GM12878 (cell line): ENCODE data around the gene GRHL1. TPM values are rescaled to one million over a fixed set of nuclear protein-coding genes. Genes with fewer than 3 reads are reported as not detected.

ENCODE experiments used
- ATAC-seq: fragments of 200-7000 bp; cut with Tn5 transposase; 3 replicates; pipeline ENCODE4 v1.9.1; 2020; ENCODE audit warnings: mild to moderate bottlenecking, moderate library complexity
- BruUV-seq: library from RNA; stranded (reverse); fragments of 400-500 nt; replicated peaks from 2 replicates; lab custom pipeline; 2021; lab: Mats Ljungman, UMichigan
- CTCF ChIA-PET: fragments of 300-600 bp; sonication (Branson Sonifier 250); formaldehyde crosslinking; extraction: SDS; loops from one replicate; lab custom pipeline; 2021; ENCODE audit warnings: inconsistent platforms; lab: Yijun Ruan, JAX
- POLR2A ChIA-PET: fragments of 350-600 bp; formaldehyde crosslinking; extraction: SDS; loops from one replicate; lab custom pipeline; 2021; ENCODE audit warnings: inconsistent platforms; lab: Charles Lee
- RAD21 ChIA-PET: fragments of 300-600 bp; sonication (Branson Sonifier 250); formaldehyde crosslinking; loops from one replicate; lab custom pipeline; 2023; ENCODE audit warnings: antibody characterized with exemption; ENCODE audit not compliant: unreplicated experiment; lab: Charles Lee
- SMC1A ChIA-PET: fragments of 300-600 bp; sonication (Branson Sonifier 250); formaldehyde crosslinking; loops from one replicate; lab custom pipeline; 2023; ENCODE audit not compliant: unreplicated experiment, uncharacterized antibody; lab: Charles Lee
- DNase-seq: peaks from one replicate; pipeline ENCODE4 v3.0.0-alpha.2; 2011; ENCODE audit warnings: low read depth, low spot score
- FAIRE-seq: peaks from 3 replicates; lab custom pipeline; 2011; peaks lifted over from hg19 to GRCh38; lab: Jason Lieb, UNC
- H2AFZ ChIP-seq: 2 replicates; pipeline ENCODE4 v1.6.0; 2011; ENCODE audit warnings: low read depth, low read length, control low read depth; ENCODE audit not compliant: control insufficient read depth
- H3K27ac ChIP-seq: 2 replicates; pipeline ENCODE4 v1.5.1; 2011; ENCODE audit warnings: control low read depth; ENCODE audit not compliant: control insufficient read depth, insufficient read depth
- H3K27me3 ChIP-seq, 2 experiments: replicated peaks in 1 of 2; 2 replicates each; pipeline versions ENCODE4 v1.6.0 to v1.6.1; 2011; ENCODE audit warnings: low read length in 1 of 2; ENCODE audit not compliant: control insufficient read depth in 2 of 2, insufficient read depth in 2 of 2
- H3K36me3 ChIP-seq, 2 experiments: 2 replicates each; pipeline ENCODE4 v1.5.1; 2011; ENCODE audit warnings: low read length in 1 of 2; ENCODE audit not compliant: control insufficient read depth in 2 of 2, insufficient read depth in 2 of 2
- H3K4me1 ChIP-seq: 2 replicates; pipeline ENCODE4 v1.6.1; 2011; ENCODE audit warnings: mild to moderate bottlenecking, low read length, moderate library complexity, mixed read lengths; ENCODE audit not compliant: control insufficient read depth, insufficient read depth
- H3K4me2 ChIP-seq: 2 replicates; pipeline ENCODE4 v1.6.0; 2011; ENCODE audit warnings: control low read depth; ENCODE audit not compliant: control insufficient read depth, insufficient read depth
- H3K4me3 ChIP-seq: fragments of 200-600 bp; sonication (generic); 2 replicates; pipeline ENCODE4 v1.5.1; 2016
- H3K79me2 ChIP-seq: 2 replicates; pipeline ENCODE4 v1.6.0; 2011; ENCODE audit warnings: low read length; ENCODE audit not compliant: control insufficient read depth, insufficient read depth
- H3K9ac ChIP-seq: 2 replicates; pipeline ENCODE4 v1.8.0; 2011; ENCODE audit warnings: low read length, control low read depth, mixed read lengths; ENCODE audit not compliant: control insufficient read depth, insufficient read depth
- H3K9me3 ChIP-seq: replicated peaks from 3 replicates; pipeline ENCODE4 v1.5.1; 2011; ENCODE audit warnings: mild to moderate bottlenecking, low read length; ENCODE audit not compliant: control insufficient read depth, insufficient read depth
- H4K20me1 ChIP-seq: 2 replicates; pipeline ENCODE4 v1.6.0; 2011; ENCODE audit not compliant: control insufficient read depth, insufficient read depth
- CBFB ChIP-seq: IDR thresholded peaks from 2 replicates; pipeline ENCODE4 v1.6.1; 2016; ENCODE audit warnings: antibody characterized with exemption, low read depth
- CEBPB ChIP-seq, 2 experiments: fragments of 150-350 bp in 1 of 2; IDR thresholded peaks; 2 replicates each; pipeline ENCODE4 v1.6.1; 2012 to 2014; ENCODE audit warnings: low read depth in 2 of 2, low read length in 2 of 2, borderline replicate concordance in 1 of 2, inconsistent platforms in 1 of 2
- EGR1 ChIP-seq, 2 experiments: IDR thresholded peaks; 1 replicate in 1 of 2; 2 replicates in 1 of 2; pipeline ENCODE4 v1.6.1; 2011 to 2012; ENCODE audit warnings: low read depth in 2 of 2, low read length in 2 of 2, borderline replicate concordance in 1 of 2, mild to moderate bottlenecking in 1 of 2, moderate library complexity in 1 of 2
- GATAD2B ChIP-seq: fragments of 450-650 bp; conservative IDR thresholded peaks from 2 replicates; pipeline ENCODE4 v1.6.1; 2017; ENCODE audit warnings: low read depth, mild to moderate bottlenecking, moderate library complexity
- JUNB ChIP-seq: IDR thresholded peaks from 2 replicates; pipeline ENCODE4 v1.6.1; 2016; ENCODE audit warnings: antibody characterized with exemption, mild to moderate bottlenecking
- LARP7 ChIP-seq: fragments of 450-650 bp; IDR thresholded peaks from 2 replicates; pipeline ENCODE4 v1.6.1; 2017; ENCODE audit warnings: mild to moderate bottlenecking
- MEF2B ChIP-seq: fragments of 450-650 bp; IDR thresholded peaks from 2 replicates; pipeline ENCODE4 v1.6.1; 2018; ENCODE audit warnings: mild to moderate bottlenecking, moderate library complexity; ENCODE audit not compliant: partially characterized antibody, poor library complexity, severe bottlenecking
- NFIC ChIP-seq: IDR thresholded peaks from 2 replicates; pipeline ENCODE4 v1.6.1; 2012; ENCODE audit warnings: low read depth, mild to moderate bottlenecking, inconsistent platforms, low read length, moderate library complexity
- RUNX3 ChIP-seq: IDR thresholded peaks from 2 replicates; pipeline ENCODE4 v1.6.1; 2012; ENCODE audit warnings: low read length, inconsistent platforms
- SMAD1 ChIP-seq: fragments of 450-650 bp; IDR thresholded peaks from 2 replicates; pipeline ENCODE4 v1.6.1; 2018; ENCODE audit warnings: mild to moderate bottlenecking, low read depth; ENCODE audit not compliant: partially characterized antibody
- SMC3 ChIP-seq: IDR thresholded peaks from 2 replicates; pipeline ENCODE4 v1.6.1; 2011; ENCODE audit warnings: low read length, improper control_type of control experiment, borderline replicate concordance
- ZNF207 ChIP-seq: fragments of 450-650 bp; IDR thresholded peaks from 2 replicates; pipeline ENCODE4 v1.6.1; 2014; ENCODE audit warnings: antibody characterized with exemption, mild to moderate bottlenecking, borderline replicate concordance
- ZNF384 ChIP-seq: IDR thresholded peaks from 2 replicates; pipeline ENCODE4 v1.6.1; 2012; ENCODE audit warnings: low read depth, mild to moderate bottlenecking, low read length, improper control_type of control experiment, borderline replicate concordance
- WGBS: methylation state at CpG from one replicate; pipeline ENCODE4 v1.1.6; 2016; ENCODE audit warnings: low lambda C conversion rate; ENCODE audit not compliant: insufficient replicate concordance, insufficient coverage; ENCODE audit errors: missing lambda C conversion rate; 5-methylcytosine and 5-hydroxymethylcytosine counted together
- in situ Hi-C: fragments of 300-500 bp; cut with MboI; formaldehyde crosslinking; loops from 9 replicates; pipeline ENCODE4 v1.14.3; 2018; ENCODE audit warnings: mixed read lengths
- intact Hi-C: fragments of 100-400 bp; cut with micrococcal nuclease; formaldehyde crosslinking; loops from one replicate; pipeline ENCODE4 v1.14.2; 2022; ENCODE audit not compliant: unreplicated experiment
- polyA plus RNA-seq, 11 experiments: library from polyadenylated mRNA; depleted of rRNA in 4 of 11; unstranded in 6 of 11; stranded (reverse) in 5 of 11; fragments of >200 nt; fragmentation: Nextera tagmentation in 4 of 11; fragmentation: Illumina TruSeq in 1 of 11; extraction: Ambion mirVana in 4 of 11; extraction: Trizol in 1 of 11; gene quantifications; 1 replicate in 1 of 11; 2 replicates in 10 of 11; pipeline versions ENCODE4 v1.2.1 to v1.2.3, GENCODE V29; 2011 to 2016; ENCODE audit warnings: inconsistent platforms in 2 of 11, missing spikeins in 2 of 11, low read depth in 1 of 11
- total RNA-seq, 4 experiments: library from RNA; depleted of rRNA in 3 of 4; stranded (reverse); fragments of >200 nt in 3 of 4; fragmentation: Illumina TruSeq in 1 of 4; extraction: Trizol in 1 of 4; gene quantifications; 2 replicates each; pipeline versions ENCODE4 v1.2.1 to v1.2.3, GENCODE V29; 2013 to 2021
- TF ChIP-seq, protein P1 (sequence below): fragments of 450-650 bp; IDR thresholded peaks from 2 replicates; pipeline ENCODE4 v1.6.1; 2017; ENCODE audit warnings: mild to moderate bottlenecking, moderate library complexity
- TF ChIP-seq, protein P2 (sequence below): IDR thresholded peaks from 2 replicates; pipeline ENCODE4 v1.6.1; 2012; ENCODE audit warnings: low read depth, low read length, improper control_type of control experiment
- TF ChIP-seq, protein P3 (sequence below): IDR thresholded peaks from 2 replicates; pipeline ENCODE4 v1.6.1; 2011; ENCODE audit warnings: low read depth, low read length, improper control_type of control experiment, borderline replicate concordance
- TF ChIP-seq, protein P4 (sequence below): fragments of 450-650 bp; conservative IDR thresholded peaks from 2 replicates; pipeline ENCODE4 v1.6.1; 2017; ENCODE audit warnings: mild to moderate bottlenecking, moderate library complexity

GRHL1 gene
- total and polyA plus RNA-seq, 10 of the 15 experiments (the other 5 are each of a cell fraction or from before 2014, with no cell fraction given) = 0.09 to 0.81 (median 0.28) TPM; not detected in 1

DNA sequence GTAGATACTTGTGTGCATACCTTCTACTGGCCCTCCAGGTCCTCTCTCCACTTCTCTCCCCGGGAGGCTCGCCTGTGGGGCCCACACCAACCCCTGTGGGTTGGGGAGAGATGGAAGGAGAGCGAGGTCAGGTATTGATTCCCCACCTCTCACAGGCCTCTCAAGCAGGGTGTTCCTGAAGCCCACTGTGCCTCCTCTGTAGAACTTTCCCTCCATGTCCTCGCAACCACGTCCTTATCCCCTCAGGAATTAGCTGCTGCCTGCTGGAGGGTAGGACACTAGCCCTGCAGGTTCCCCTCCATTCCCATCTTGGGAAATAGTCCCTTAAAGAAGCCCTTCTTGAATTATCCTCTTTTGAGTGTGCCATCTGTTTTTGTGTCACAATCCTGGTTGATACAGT is 52.9 kb downstream of the GRHL1 start:
- in situ Hi-C loops = no loop called here

More for the DNA sequence above, 52.9 kb downstream of the GRHL1 start:
- no peaks in the 10 kb centered on the region for H3K4me1 ChIP-seq
- ChIA-PET RAD21 (no interaction called here), SMC1A (no interaction called here), CTCF (no interaction called here), POLR2A (no interaction called here)
- H3K27ac ChIP-seq = no peak overlapping the region
- FAIRE-seq = no peak
- DNase-seq = no peak
- no TSS peak for BruUV-seq
- TF ChIP-seq JUNB (no peak), ZNF384 (no peak), ZNF207 (no peak), CBFB (no peak), SMC3 (no peak), CEBPB (IDR thresholded peaks at IDR 0.05; ENCODE audit: borderline replicate concordance in 1 of 2, low read depth in 2 of 2, low read length in 2 of 2) (no peak), EGR1 (IDR thresholded peaks at IDR 0.05; ENCODE audit: borderline replicate concordance in 1 of 2, low read depth in 2 of 2, low read length in 2 of 2) (no peak), MEF2B (no peak), RUNX3 (no peak), LARP7 (no peak), SMAD1 (no peak), NFIC (no peak), GATAD2B (no peak)
- TF ChIP-seq, protein P1, sequence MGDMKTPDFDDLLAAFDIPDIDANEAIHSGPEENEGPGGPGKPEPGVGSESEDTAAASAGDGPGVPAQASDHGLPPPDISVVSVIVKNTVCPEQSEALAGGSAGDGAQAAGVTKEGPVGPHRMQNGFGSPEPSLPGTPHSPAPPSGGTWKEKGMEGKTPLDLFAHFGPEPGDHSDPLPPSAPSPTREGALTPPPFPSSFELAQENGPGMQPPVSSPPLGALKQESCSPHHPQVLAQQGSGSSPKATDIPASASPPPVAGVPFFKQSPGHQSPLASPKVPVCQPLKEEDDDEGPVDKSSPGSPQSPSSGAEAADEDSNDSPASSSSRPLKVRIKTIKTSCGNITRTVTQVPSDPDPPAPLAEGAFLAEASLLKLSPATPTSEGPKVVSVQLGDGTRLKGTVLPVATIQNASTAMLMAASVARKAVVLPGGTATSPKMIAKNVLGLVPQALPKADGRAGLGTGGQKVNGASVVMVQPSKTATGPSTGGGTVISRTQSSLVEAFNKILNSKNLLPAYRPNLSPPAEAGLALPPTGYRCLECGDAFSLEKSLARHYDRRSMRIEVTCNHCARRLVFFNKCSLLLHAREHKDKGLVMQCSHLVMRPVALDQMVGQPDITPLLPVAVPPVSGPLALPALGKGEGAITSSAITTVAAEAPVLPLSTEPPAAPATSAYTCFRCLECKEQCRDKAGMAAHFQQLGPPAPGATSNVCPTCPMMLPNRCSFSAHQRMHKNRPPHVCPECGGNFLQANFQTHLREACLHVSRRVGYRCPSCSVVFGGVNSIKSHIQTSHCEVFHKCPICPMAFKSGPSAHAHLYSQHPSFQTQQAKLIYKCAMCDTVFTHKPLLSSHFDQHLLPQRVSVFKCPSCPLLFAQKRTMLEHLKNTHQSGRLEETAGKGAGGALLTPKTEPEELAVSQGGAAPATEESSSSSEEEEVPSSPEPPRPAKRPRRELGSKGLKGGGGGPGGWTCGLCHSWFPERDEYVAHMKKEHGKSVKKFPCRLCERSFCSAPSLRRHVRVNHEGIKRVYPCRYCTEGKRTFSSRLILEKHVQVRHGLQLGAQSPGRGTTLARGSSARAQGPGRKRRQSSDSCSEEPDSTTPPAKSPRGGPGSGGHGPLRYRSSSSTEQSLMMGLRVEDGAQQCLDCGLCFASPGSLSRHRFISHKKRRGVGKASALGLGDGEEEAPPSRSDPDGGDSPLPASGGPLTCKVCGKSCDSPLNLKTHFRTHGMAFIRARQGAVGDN = no peak
- TF ChIP-seq, protein P2, sequence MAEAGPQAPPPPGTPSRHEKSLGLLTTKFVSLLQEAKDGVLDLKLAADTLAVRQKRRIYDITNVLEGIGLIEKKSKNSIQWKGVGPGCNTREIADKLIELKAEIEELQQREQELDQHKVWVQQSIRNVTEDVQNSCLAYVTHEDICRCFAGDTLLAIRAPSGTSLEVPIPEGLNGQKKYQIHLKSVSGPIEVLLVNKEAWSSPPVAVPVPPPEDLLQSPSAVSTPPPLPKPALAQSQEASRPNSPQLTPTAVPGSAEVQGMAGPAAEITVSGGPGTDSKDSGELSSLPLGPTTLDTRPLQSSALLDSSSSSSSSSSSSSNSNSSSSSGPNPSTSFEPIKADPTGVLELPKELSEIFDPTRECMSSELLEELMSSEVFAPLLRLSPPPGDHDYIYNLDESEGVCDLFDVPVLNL = no peak
- TF ChIP-seq, protein P3, sequence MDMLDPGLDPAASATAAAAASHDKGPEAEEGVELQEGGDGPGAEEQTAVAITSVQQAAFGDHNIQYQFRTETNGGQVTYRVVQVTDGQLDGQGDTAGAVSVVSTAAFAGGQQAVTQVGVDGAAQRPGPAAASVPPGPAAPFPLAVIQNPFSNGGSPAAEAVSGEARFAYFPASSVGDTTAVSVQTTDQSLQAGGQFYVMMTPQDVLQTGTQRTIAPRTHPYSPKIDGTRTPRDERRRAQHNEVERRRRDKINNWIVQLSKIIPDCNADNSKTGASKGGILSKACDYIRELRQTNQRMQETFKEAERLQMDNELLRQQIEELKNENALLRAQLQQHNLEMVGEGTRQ = no peak
- TF ChIP-seq, protein P4, sequence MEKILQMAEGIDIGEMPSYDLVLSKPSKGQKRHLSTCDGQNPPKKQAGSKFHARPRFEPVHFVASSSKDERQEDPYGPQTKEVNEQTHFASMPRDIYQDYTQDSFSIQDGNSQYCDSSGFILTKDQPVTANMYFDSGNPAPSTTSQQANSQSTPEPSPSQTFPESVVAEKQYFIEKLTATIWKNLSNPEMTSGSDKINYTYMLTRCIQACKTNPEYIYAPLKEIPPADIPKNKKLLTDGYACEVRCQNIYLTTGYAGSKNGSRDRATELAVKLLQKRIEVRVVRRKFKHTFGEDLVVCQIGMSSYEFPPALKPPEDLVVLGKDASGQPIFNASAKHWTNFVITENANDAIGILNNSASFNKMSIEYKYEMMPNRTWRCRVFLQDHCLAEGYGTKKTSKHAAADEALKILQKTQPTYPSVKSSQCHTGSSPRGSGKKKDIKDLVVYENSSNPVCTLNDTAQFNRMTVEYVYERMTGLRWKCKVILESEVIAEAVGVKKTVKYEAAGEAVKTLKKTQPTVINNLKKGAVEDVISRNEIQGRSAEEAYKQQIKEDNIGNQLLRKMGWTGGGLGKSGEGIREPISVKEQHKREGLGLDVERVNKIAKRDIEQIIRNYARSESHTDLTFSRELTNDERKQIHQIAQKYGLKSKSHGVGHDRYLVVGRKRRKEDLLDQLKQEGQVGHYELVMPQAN = no peak
- H3K4me2 ChIP-seq = no peak overlapping the region
- intact Hi-C loops = no loop called here
- no peak overlapping the region for H3K9ac ChIP-seq
- H3K27me3 ChIP-seq = no peaks in the 10 kb centered on the region
- H3K4me3 ChIP-seq = no peak overlapping the region
- no peaks in the 10 kb centered on the region for H3K36me3 ChIP-seq
- no peaks in the 10 kb centered on the region for H3K79me2 ChIP-seq
- no peak overlapping the region for H2AFZ ChIP-seq
- 34% methylated on average over 5 of the region's 5 CpGs for WGBS
- no peaks in the 10 kb centered on the region for H4K20me1 ChIP-seq
- no peak for ATAC-seq
- H3K9me3 ChIP-seq = no peaks in the 10 kb centered on the region
